IMR-90 (cell line): ENCODE measurements around the gene CCER1. TPM values are rescaled to one million over a fixed set of nuclear protein-coding genes. Genes with fewer than 3 reads are reported as not detected.
"Not testable (repeated sequence)": the region's sequence is repeated elsewhere in the genome, so short reads cannot be mapped to it uniquely, and the experiment has no call there.

Experiments
- ATAC-seq: fragments of 200-7000 bp; cut with Tn5 transposase; 2 replicates; pipeline ENCODE4 v1.9.1; 2020; ENCODE audit warnings: low read depth, mild to moderate bottlenecking, moderate library complexity
- BruUV-seq: library from RNA; stranded (reverse); fragments of 400-500 nt; replicated peaks from 2 replicates; lab custom pipeline; 2021; lab: Mats Ljungman, UMichigan
- CTCF ChIA-PET: fragments of 300-600 bp; formaldehyde crosslinking; extraction: SDS; loops from one replicate; lab custom pipeline; 2021; ENCODE audit warnings: antibody characterized with exemption; lab: Yijun Ruan, JAX
- POLR2A ChIA-PET: fragments of 300-600 bp; sonication (Branson Sonifier 250); formaldehyde crosslinking; loops from one replicate; lab custom pipeline; 2022; ENCODE audit warnings: antibody characterized with exemption; ENCODE audit not compliant: unreplicated experiment; lab: Charles Lee
- DNase-seq: peaks from one replicate; pipeline ENCODE4 v3.0.0; 2013
- H2AFZ ChIP-seq: replicated peaks from 2 replicates; pipeline ENCODE3; 2013; ENCODE audit warnings: low read length, mild to moderate bottlenecking; ENCODE audit not compliant: poor library complexity
- H2AK5ac ChIP-seq: 2 replicates; pipeline ENCODE4 v1.6.1; 2013; ENCODE audit warnings: low read depth, low read length, inconsistent platforms
- H2AK9ac ChIP-seq: replicated peaks from 2 replicates; pipeline ENCODE3; 2013; ENCODE audit warnings: mild to moderate bottlenecking, low read depth, low read length, moderate library complexity; ENCODE audit not compliant: poor library complexity
- H2BK120ac ChIP-seq: 2 replicates; pipeline ENCODE4 v1.6.1; 2013; ENCODE audit warnings: low read depth, low read length, inconsistent platforms
- H2BK15ac ChIP-seq: 3 replicates; pipeline ENCODE4 v1.6.1; 2013; ENCODE audit warnings: low read depth, low read length, inconsistent platforms
- H2BK20ac ChIP-seq: 2 replicates; pipeline ENCODE4 v1.6.1; 2013; ENCODE audit warnings: low read depth, mild to moderate bottlenecking, inconsistent platforms, low read length, moderate library complexity
- H2BK5ac ChIP-seq: 2 replicates; pipeline ENCODE4 v1.6.1; 2013; ENCODE audit warnings: mild to moderate bottlenecking, low read depth, low read length, inconsistent platforms; ENCODE audit not compliant: poor library complexity, severe bottlenecking
- H3K14ac ChIP-seq: replicated peaks from 2 replicates; pipeline ENCODE4 v1.6.1; 2013; ENCODE audit warnings: low read depth, low read length, inconsistent platforms
- H3K18ac ChIP-seq: 2 replicates; pipeline ENCODE4 v1.6.1; 2013; ENCODE audit warnings: low read depth, low read length, control low read depth
- H3K23ac ChIP-seq: 2 replicates; pipeline ENCODE4 v1.6.1; 2013; ENCODE audit warnings: low read depth, low read length, inconsistent platforms
- H3K27ac ChIP-seq: 2 replicates; pipeline ENCODE4 v1.5.1; 2013; ENCODE audit warnings: mild to moderate bottlenecking, control low read depth, low read length; ENCODE audit not compliant: insufficient read depth
- H3K27me3 ChIP-seq: 2 replicates; pipeline ENCODE4 v1.6.1; 2013; ENCODE audit warnings: low read length; ENCODE audit not compliant: control insufficient read depth, insufficient read depth
- H3K36me3 ChIP-seq: 2 replicates; pipeline ENCODE4 v1.6.1; 2013; ENCODE audit warnings: low read length, mixed read lengths; ENCODE audit not compliant: control insufficient read depth, insufficient read depth
- H3K4ac ChIP-seq: 2 replicates; pipeline ENCODE4 v1.6.1; 2013; ENCODE audit warnings: low read depth, low read length, inconsistent platforms
- H3K4me1 ChIP-seq: 2 replicates; pipeline ENCODE4 v1.6.1; 2013; ENCODE audit warnings: low read length, mixed read lengths; ENCODE audit not compliant: control insufficient read depth, insufficient read depth
- H3K4me2 ChIP-seq: 2 replicates; pipeline ENCODE4 v1.6.1; 2013; ENCODE audit warnings: low read depth, mild to moderate bottlenecking, control low read depth, low read length, moderate library complexity
- H3K4me3 ChIP-seq: 2 replicates; pipeline ENCODE4 v1.5.1; 2013; ENCODE audit warnings: low read depth, mild to moderate bottlenecking, control low read depth, low read length, moderate library complexity; ENCODE audit not compliant: insufficient read depth
- H3K56ac ChIP-seq: 2 replicates; pipeline ENCODE4 v1.6.1; 2013; ENCODE audit warnings: low read length, inconsistent platforms; ENCODE audit not compliant: insufficient read depth; ENCODE audit errors: extremely low read depth
- H3K79me1 ChIP-seq, 2 experiments: 2 replicates each; pipeline ENCODE4 v1.6.1; 2013; ENCODE audit warnings: low read length in 2 of 2, inconsistent platforms in 1 of 2, low read depth in 1 of 2
- H3K9ac ChIP-seq: 2 replicates; pipeline ENCODE4 v1.6.1; 2013; ENCODE audit warnings: low read depth, low read length, control low read depth
- H3K9me1 ChIP-seq: 2 replicates; pipeline ENCODE4 v1.6.1; 2013; ENCODE audit warnings: low read length, inconsistent platforms; ENCODE audit not compliant: insufficient read depth
- H3K9me3 ChIP-seq: 2 replicates; pipeline ENCODE4 v1.6.1; 2013; ENCODE audit warnings: low read length; ENCODE audit not compliant: control insufficient read depth, insufficient read depth
- H4K20me1 ChIP-seq: 2 replicates; pipeline ENCODE4 v1.6.1; 2013; ENCODE audit warnings: low read length, inconsistent platforms; ENCODE audit not compliant: insufficient read depth
- H4K5ac ChIP-seq: 2 replicates; pipeline ENCODE4 v1.6.1; 2013; ENCODE audit warnings: mild to moderate bottlenecking, low read depth, low read length, control low read depth
- H4K8ac ChIP-seq, 2 experiments: 2 replicates each; pipeline ENCODE4 v1.6.1; 2013; ENCODE audit warnings: low read depth in 2 of 2, low read length in 2 of 2, control low read depth in 1 of 2, inconsistent platforms in 1 of 2
- H4K91ac ChIP-seq: 2 replicates; pipeline ENCODE4 v1.6.1; 2013; ENCODE audit warnings: low read depth, low read length, inconsistent platforms; ENCODE audit not compliant: insufficient read depth
- WGBS, 2 experiments: methylation state at CpG; one replicate each; pipeline versions ENCODE4 v1.1.5 to v1.1.7; 2013; ENCODE audit warnings: missing lambda C conversion rate in 2 of 2; ENCODE audit not compliant: insufficient read length in 1 of 2; ENCODE audit errors: extremely low coverage in 2 of 2; 5-methylcytosine and 5-hydroxymethylcytosine counted together
- dilution Hi-C: fragments of 300-500 bp; cut with HindIII; formaldehyde crosslinking; loops from one replicate; pipeline ENCODE4 v1.14.3; 2018; ENCODE audit warnings: low sequenced_read_pairs; ENCODE audit not compliant: unreplicated experiment
- in situ Hi-C: fragments of 300-500 bp; cut with MboI; formaldehyde crosslinking; loops from 3 replicates; pipeline ENCODE4 v1.14.3; 2019; ENCODE audit warnings: low sequenced_read_pairs, inconsistent platforms, mixed read lengths
- intact Hi-C: fragments of 100-400 bp; cut with micrococcal nuclease; formaldehyde crosslinking; loops from 2 replicates; pipeline ENCODE4 v1.10.0; 2022
- polyA plus RNA-seq, 3 experiments: library from polyadenylated mRNA; depleted of rRNA; stranded (reverse); fragments of >200 nt; gene quantifications; 2 replicates each; pipeline ENCODE4 v1.2.3, GENCODE V29; 2012; ENCODE audit warnings: low replicate concordance in 1 of 3
- total RNA-seq: library from RNA; depleted of rRNA; stranded (reverse); fragments of >200 nt; gene quantifications from 2 replicates; pipeline ENCODE4 v1.2.3, GENCODE V29; 2012

Gene CCER1
- total and polyA plus RNA-seq, 2 of the 4 experiments (the other 2 are of a cell fraction): not detected

GRCh38 chr12:90985331-90985730, 30.4 kb upstream of the CCER1 start:
- H3K18ac ChIP-seq, H3K27ac ChIP-seq, H2BK15ac ChIP-seq, H3K4me3 ChIP-seq, H4K5ac ChIP-seq, H3K27me3 ChIP-seq, H3K9me1 ChIP-seq, H3K56ac ChIP-seq, H3K36me3 ChIP-seq, H4K8ac ChIP-seq, H3K79me1 ChIP-seq, H3K9ac ChIP-seq, H2BK5ac ChIP-seq, BruUV-seq, H3K23ac ChIP-seq, H3K4ac ChIP-seq, H3K9me3 ChIP-seq, DNase-seq, H2BK20ac ChIP-seq, H4K20me1 ChIP-seq, ATAC-seq, H4K91ac ChIP-seq, H2BK120ac ChIP-seq, H2AK5ac ChIP-seq, H2AK9ac ChIP-seq, H3K4me1 ChIP-seq, H3K4me2 ChIP-seq, intact Hi-C loops, POLR2A ChIA-PET, H3K14ac ChIP-seq, H2AFZ ChIP-seq: not testable (repeated sequence)
- in situ Hi-C loops (loop anchor here (10.0 kb wide), 1 partner anchor 159 kb away; no protein-coding TSS in a partner anchor), dilution Hi-C loops (loop anchor here (25.0 kb wide), 1 partner anchor 352 kb away; no protein-coding TSS in a partner anchor)
- WGBS, 2 experiments: no CpG with 5 or more reads among the region's 3 CpGs
- CTCF ChIA-PET: interaction anchor here (0.6 kb wide), 1 partner anchor 122 kb away, joined by 3 read pairs; no protein-coding TSS in a partner anchor
